Activated CD4-positive, alpha-beta T cell treated with anti-CD3 and anti-CD28 coated beads, Interleukin-2, amount 10 ng/mL, durations not matched to agents 7 days and 5 days (primary cell): Measurements from ENCODE around the gene ETS1. TPM values are rescaled to one million over a fixed set of nuclear protein-coding genes. Genes with fewer than 3 reads are reported as not detected.

Experiments used
- CTCF ChIA-PET: fragments of 350-600 bp; sonication (Branson Sonifier 250); formaldehyde crosslinking; loops from one replicate; lab custom pipeline; 2021; ENCODE audit warnings: antibody characterized with exemption; lab: Charles Lee
- POLR2A ChIA-PET: fragments of 350-600 bp; sonication (Branson Sonifier 250); formaldehyde crosslinking; loops from one replicate; lab custom pipeline; 2021; ENCODE audit warnings: antibody characterized with exemption; lab: Charles Lee
- DNase-seq: peaks from one replicate; pipeline ENCODE4 v3.0.0-alpha.2; 2020
- H3K27ac Mint-ChIP-seq: one replicate; pipeline ENCODE4 v1.8.0; 2021; ENCODE audit warnings: mild to moderate bottlenecking, moderate library complexity, mixed read lengths
- H3K27me3 Mint-ChIP-seq: one replicate; pipeline ENCODE4 v1.8.0; 2021; ENCODE audit warnings: mixed read lengths
- H3K36me3 Mint-ChIP-seq: one replicate; pipeline ENCODE4 v1.8.0; 2021; ENCODE audit warnings: low read depth, mixed read lengths
- H3K4me1 Mint-ChIP-seq: one replicate; pipeline ENCODE4 v1.8.0; 2021; ENCODE audit warnings: mixed read lengths
- H3K4me3 Mint-ChIP-seq: one replicate; pipeline ENCODE4 v1.8.0; 2021; ENCODE audit warnings: mild to moderate bottlenecking, moderate library complexity, mixed read lengths
- H3K9me3 Mint-ChIP-seq: one replicate; pipeline ENCODE4 v1.8.0; 2021; ENCODE audit warnings: mixed read lengths
- total RNA-seq, 2 experiments: library from RNA; stranded (reverse); gene quantifications; one replicate each; pipeline ENCODE4 v1.2.3, GENCODE V29; 2021

ETS1 gene
- total RNA-seq, 2 experiments from 2014 or later: 580 to 648 TPM

DNA sequence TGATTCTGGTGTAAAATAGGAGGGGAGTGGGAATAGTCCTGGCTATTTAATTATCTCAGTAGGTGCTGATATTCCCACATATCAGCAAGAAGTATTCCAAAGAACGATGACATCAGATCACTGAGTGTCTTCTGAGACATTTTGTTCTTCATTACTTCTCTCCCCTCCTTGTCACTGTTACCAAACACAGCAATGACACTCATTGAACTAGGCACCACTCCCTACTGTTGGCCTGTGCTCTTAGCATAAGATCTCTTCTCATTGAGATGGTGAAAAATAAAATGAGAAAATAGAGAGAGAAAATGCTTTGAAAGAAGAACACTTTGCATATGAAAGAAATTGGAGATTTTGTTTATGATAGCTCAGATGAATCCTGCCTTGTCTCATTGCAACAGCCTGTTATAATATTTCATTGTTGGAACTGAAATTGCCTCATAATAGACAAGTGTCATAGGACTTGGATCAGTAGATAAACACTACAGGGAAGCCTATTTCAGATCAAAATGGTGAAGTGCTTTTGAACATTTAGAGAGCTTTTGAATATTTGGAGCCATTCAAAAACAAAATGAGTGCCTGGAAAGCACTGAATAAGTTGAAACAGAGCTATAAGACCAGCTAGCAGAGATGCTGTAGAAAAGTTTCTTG, 11.3 kb upstream of the ETS1 start:
- ChIA-PET POLR2A (no interaction called here), CTCF (interaction anchor here (1.0 to 1.3 kb wide), 3 partner anchors 13 to 32 kb away, joined by 3 read pairs; no protein-coding TSS in a partner anchor)
- Mint-ChIP-seq H3K4me1 (peaks cover 12% of the 10 kb centered on the region), H3K27me3 (peaks cover 1% of the 10 kb centered on the region), H3K4me3 (no peak overlapping the region), H3K27ac (no peak overlapping the region), H3K9me3 (no peaks in the 10 kb centered on the region), H3K36me3 (no peaks in the 10 kb centered on the region)
- no peak for DNase-seq

GRCh38 chr11:128598096-128598495, 10.7 kb upstream of the ETS1 start:
- ChIA-PET CTCF (interaction anchor here (1.0 to 1.3 kb wide), 3 partner anchors 13 to 33 kb away, joined by 3 read pairs; no protein-coding TSS in a partner anchor), POLR2A (no interaction called here)
- Mint-ChIP-seq H3K36me3 (no peaks in the 10 kb centered on the region), H3K9me3 (no peaks in the 10 kb centered on the region), H3K27ac (no peak overlapping the region), H3K4me1 (peaks cover 8% of the 10 kb centered on the region), H3K27me3 (peaks cover 1% of the 10 kb centered on the region), H3K4me3 (no peak overlapping the region)
- no peak for DNase-seq

- H3K27ac Mint-ChIP-seq: no peak overlapping the region
- no peaks in the 10 kb centered on the region for H3K9me3 Mint-ChIP-seq
- ChIA-PET CTCF (no interaction called here), POLR2A (no interaction called here)
- DNase-seq: no peak
- H3K36me3 Mint-ChIP-seq: no peaks in the 10 kb centered on the region
- peaks cover 4% of the 10 kb centered on the region for H3K4me1 Mint-ChIP-seq
- peaks cover 1% of the 10 kb centered on the region for H3K27me3 Mint-ChIP-seq
- H3K4me3 Mint-ChIP-seq: no peak overlapping the region
Observed at GRCh38 chr11:128597209-128597608, 9.9 kb upstream of the ETS1 start.

GRCh38 chr11:128596250-128596649, 8.9 kb upstream of the ETS1 start:
- H3K4me1 Mint-ChIP-seq: peaks cover 3% of the 10 kb centered on the region
- no peak overlapping the region for H3K27ac Mint-ChIP-seq
- H3K9me3 Mint-ChIP-seq: no peaks in the 10 kb centered on the region
- no peak for DNase-seq
- H3K4me3 Mint-ChIP-seq: no peak overlapping the region
- H3K36me3 Mint-ChIP-seq: no peaks in the 10 kb centered on the region
- ChIA-PET POLR2A (no interaction called here), CTCF (interaction anchor here (1.0 to 1.4 kb wide), 2 partner anchors 8 to 34 kb away, joined by 3 to 5 read pairs; no protein-coding TSS in a partner anchor)
- peaks cover 3% of the 10 kb centered on the region for H3K27me3 Mint-ChIP-seq

DNA sequence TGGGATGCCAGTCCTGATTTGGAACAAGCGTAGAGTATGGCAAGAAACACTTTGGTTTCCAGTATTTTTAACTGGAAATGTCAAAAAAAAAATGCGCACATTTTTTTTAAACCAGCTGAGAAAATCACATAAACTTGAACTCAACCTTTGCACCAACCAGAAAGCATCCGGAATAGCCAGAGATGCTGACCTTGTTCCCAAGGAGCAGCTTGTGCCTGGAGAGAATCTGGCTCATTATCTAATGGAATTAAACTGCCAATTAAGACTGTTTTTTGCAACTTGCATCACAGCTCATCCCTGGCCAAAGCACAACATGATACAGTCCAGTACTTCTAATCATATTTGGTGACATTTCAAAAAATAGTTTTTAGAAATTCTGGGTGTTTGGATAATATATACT, 8.4 kb upstream of the ETS1 start:
- Mint-ChIP-seq H3K27me3 (peaks cover 3% of the 10 kb centered on the region), H3K9me3 (no peaks in the 10 kb centered on the region), H3K4me3 (no peak overlapping the region), H3K27ac (no peak overlapping the region), H3K36me3 (no peaks in the 10 kb centered on the region), H3K4me1 (peaks cover 3% of the 10 kb centered on the region)
- DNase-seq: no peak
- POLR2A ChIA-PET: no interaction called here
- CTCF ChIA-PET: interaction anchor here (0.7 to 1.4 kb wide), 3 partner anchors 9 to 48 kb away, joined by 3 to 5 read pairs (median 3); no protein-coding TSS in a partner anchor

DNA sequence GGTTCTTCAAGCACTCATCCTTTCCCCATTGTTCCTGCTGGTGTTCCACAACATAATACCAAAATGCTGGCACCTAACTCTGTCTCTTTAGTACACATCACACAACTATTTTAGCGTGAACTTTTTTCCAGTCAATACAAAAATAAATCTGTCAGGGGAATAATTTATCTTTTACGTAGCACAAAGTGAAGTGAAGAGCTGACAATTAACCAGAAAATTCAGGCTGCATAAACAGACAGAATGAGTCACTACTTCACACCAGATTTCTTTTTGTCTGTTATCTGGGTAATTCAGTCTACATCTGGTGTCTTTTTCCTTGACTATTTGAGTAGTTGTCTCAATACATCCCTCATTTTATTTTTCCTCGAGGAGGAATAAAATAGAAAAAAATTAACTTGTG, 7.9 kb upstream of the ETS1 start:
- ChIA-PET CTCF (interaction anchor here (0.7 to 1.0 kb wide), 2 partner anchors 9 to 48 kb away, joined by 3 read pairs; no protein-coding TSS in a partner anchor), POLR2A (no interaction called here)
- Mint-ChIP-seq H3K4me1 (peaks cover 3% of the 10 kb centered on the region), H3K4me3 (no peak overlapping the region), H3K27me3 (peaks cover 4% of the 10 kb centered on the region), H3K36me3 (no peaks in the 10 kb centered on the region), H3K27ac (no peak overlapping the region), H3K9me3 (no peaks in the 10 kb centered on the region)
- no peak for DNase-seq

GRCh38 chr11:128594226-128594625, 6.9 kb upstream of the ETS1 start:
- Mint-ChIP-seq H3K9me3 (no peaks in the 10 kb centered on the region), H3K36me3 (no peaks in the 10 kb centered on the region), H3K27me3 (peaks cover 7% of the 10 kb centered on the region), H3K27ac (no peak overlapping the region), H3K4me1 (peaks cover 3% of the 10 kb centered on the region), H3K4me3 (no peak overlapping the region)
- CTCF ChIA-PET: interaction anchor here (0.8 kb wide), 1 partner anchor 14 kb away, joined by 3 read pairs; no protein-coding TSS in a partner anchor
- no peak for DNase-seq
- POLR2A ChIA-PET: no interaction called here

GRCh38 chr11:128593281-128593680, 5.9 kb upstream of the ETS1 start:
- H3K9me3 Mint-ChIP-seq: no peaks in the 10 kb centered on the region
- no peaks in the 10 kb centered on the region for H3K36me3 Mint-ChIP-seq
- peaks cover 3% of the 10 kb centered on the region for H3K4me1 Mint-ChIP-seq
- no peak overlapping the region for H3K27ac Mint-ChIP-seq
- ChIA-PET POLR2A (no interaction called here), CTCF (interaction anchor here (1.0 to 2.2 kb wide), 3 partner anchors 10 to 68 kb away, joined by 3 to 6 read pairs (median 4); no protein-coding TSS in a partner anchor)
- H3K27me3 Mint-ChIP-seq: peaks cover 7% of the 10 kb centered on the region
- no peak overlapping the region for H3K4me3 Mint-ChIP-seq
- no peak for DNase-seq

DNA sequence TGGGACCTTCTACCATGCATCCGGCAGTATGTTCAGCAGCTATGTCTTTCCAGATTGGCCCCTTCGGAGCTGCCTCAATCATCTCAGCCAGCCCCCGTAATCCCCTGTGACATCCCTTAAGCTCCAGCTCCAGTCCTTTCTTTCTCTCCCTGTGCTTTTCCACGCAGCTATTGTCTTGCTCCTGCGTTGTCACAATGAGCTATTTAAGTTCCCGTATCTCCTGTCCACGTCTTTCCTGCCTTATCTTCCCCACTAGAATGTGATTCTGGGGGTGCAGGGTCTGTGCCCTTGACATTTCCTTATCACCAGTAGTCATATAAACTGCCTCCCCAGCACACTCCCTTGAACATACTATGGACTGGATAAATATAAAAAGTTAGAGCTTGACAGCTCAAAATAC, 5.1 kb upstream of the ETS1 start:
- CTCF ChIA-PET: interaction anchor here (0.5 to 2.2 kb wide), 5 partner anchors 11 to 434 kb away, joined by 3 to 6 read pairs (median 4); no protein-coding TSS in a partner anchor
- Mint-ChIP-seq H3K4me3 (no peak overlapping the region), H3K27ac (no peak overlapping the region), H3K4me1 (peaks cover 3% of the 10 kb centered on the region), H3K27me3 (peaks cover 7% of the 10 kb centered on the region), H3K36me3 (no peaks in the 10 kb centered on the region), H3K9me3 (no peaks in the 10 kb centered on the region)
- no peak for DNase-seq
- POLR2A ChIA-PET: no interaction called here

DNA sequence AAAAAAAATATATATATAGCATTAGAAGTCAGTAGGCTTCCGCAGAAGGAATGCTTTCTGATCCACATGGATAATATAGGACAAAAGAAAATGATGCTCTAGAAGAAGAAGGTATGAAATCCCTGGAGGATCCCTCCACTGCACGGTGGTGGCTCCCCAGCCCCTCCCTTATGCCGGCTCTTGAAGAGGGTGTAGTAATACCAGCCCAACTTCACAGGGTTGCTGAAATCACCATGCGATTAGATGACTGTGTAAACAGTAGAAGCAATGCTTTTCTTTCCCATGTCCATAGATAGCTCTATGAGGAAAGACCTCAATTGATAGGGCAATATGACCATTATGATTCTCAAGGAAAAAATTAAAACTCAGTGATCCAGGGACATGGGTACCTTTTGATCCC, 3.2 kb upstream of the ETS1 start:
- Mint-ChIP-seq H3K36me3 (no peaks in the 10 kb centered on the region), H3K9me3 (no peaks in the 10 kb centered on the region), H3K4me3 (no peak overlapping the region), H3K4me1 (peaks cover 2% of the 10 kb centered on the region), H3K27me3 (peaks cover 7% of the 10 kb centered on the region), H3K27ac (no peak overlapping the region)
- CTCF ChIA-PET: interaction anchor here (1.0 to 1.1 kb wide), 2 partner anchors 9 to 13 kb away, joined by 3 to 4 read pairs; no protein-coding TSS in a partner anchor
- POLR2A ChIA-PET: no interaction called here
- no peak for DNase-seq

DNA sequence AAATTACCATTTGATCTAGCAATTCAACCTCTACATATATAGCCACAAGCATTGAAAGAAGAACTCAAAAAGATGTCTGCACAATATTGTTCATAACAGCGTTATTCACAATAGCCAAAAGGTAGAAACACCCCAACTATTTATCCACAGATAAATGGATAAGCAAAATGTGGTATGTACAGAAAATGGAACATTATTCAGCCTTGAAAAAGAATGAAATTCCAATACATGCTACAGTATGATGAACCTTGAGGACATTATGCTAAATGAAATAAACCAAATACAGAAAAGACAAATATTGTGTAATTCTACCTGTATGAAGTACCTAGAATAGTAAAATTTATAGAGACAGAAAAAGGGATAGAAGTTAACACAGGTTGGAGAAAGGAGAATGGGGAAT, 2.6 kb upstream of the ETS1 start:
- H3K27ac Mint-ChIP-seq: no peak overlapping the region
- ChIA-PET POLR2A (no interaction called here), CTCF (no interaction called here)
- peaks cover 7% of the 10 kb centered on the region for H3K27me3 Mint-ChIP-seq
- H3K4me1 Mint-ChIP-seq: peaks cover 2% of the 10 kb centered on the region
- no peaks in the 10 kb centered on the region for H3K9me3 Mint-ChIP-seq
- H3K36me3 Mint-ChIP-seq: no peaks in the 10 kb centered on the region
- H3K4me3 Mint-ChIP-seq: no peak overlapping the region
- no peak for DNase-seq

- H3K4me3 Mint-ChIP-seq: no peak overlapping the region
- DNase-seq: no peak
- ChIA-PET CTCF (interaction anchor here (0.6 kb wide), 1 partner anchor 68 kb away, joined by 3 read pairs; no protein-coding TSS in a partner anchor), POLR2A (no interaction called here)
- H3K4me1 Mint-ChIP-seq: peaks cover 6% of the 10 kb centered on the region
- H3K9me3 Mint-ChIP-seq: no peaks in the 10 kb centered on the region
- no peaks in the 10 kb centered on the region for H3K36me3 Mint-ChIP-seq
- H3K27me3 Mint-ChIP-seq: peaks cover 6% of the 10 kb centered on the region
- no peak overlapping the region for H3K27ac Mint-ChIP-seq
Observed at GRCh38 chr11:128588093-128588492, 735 bp upstream of the ETS1 start.

- no peak for DNase-seq
- ChIA-PET POLR2A (no interaction called here), CTCF (interaction anchor here (0.6 kb wide), 1 partner anchor 64 kb away, joined by 3 read pairs; no protein-coding TSS in a partner anchor)
- H3K4me3 Mint-ChIP-seq: no peak overlapping the region
- H3K27me3 Mint-ChIP-seq: peaks cover 6% of the 10 kb centered on the region
- H3K27ac Mint-ChIP-seq: no peak overlapping the region
- H3K9me3 Mint-ChIP-seq: no peaks in the 10 kb centered on the region
- peaks cover 17% of the 10 kb centered on the region for H3K4me1 Mint-ChIP-seq
- H3K36me3 Mint-ChIP-seq: no peaks in the 10 kb centered on the region
Observed at GRCh38 chr11:128586689-128587088, 669 bp downstream of the ETS1 start.
